GM19351 (cell line): ENCODE results near the gene TEDC1.

Experiments
- ATAC-seq: cut with Tn5 transposase; IDR thresholded peaks from one replicate; pipeline ENCODE4 v1.9.1; 2021; ENCODE audit warnings: mild to moderate bottlenecking, moderate library complexity; ENCODE audit not compliant: unreplicated experiment

The TEDC1 gene

GRCh38 chr14:105484069-105484996 lies 6.7 kb upstream of the TEDC1 start:
- ATAC-seq = no peak

- ATAC-seq = no peak
Observed at GRCh38 chr14:105484997-105485393, 6.1 kb upstream of the TEDC1 start.

- no peak for ATAC-seq
Observed at GRCh38 chr14:105485739-105486162, 5.3 kb upstream of the TEDC1 start.

GRCh38 chr14:105486163-105486973 lies 4.7 kb upstream of the TEDC1 start, which contains the start of gene CRIP1:
TSS of gene CRIP1 (plus strand) at chr14:105486886. CDS start at chr14:105487260, 374 bp downstream.
- no peak for ATAC-seq

- ATAC-seq = no peak
Observed at GRCh38 chr14:105486974-105487448, 4.0 kb upstream of the TEDC1 start.

- ATAC-seq = no peak
Observed at GRCh38 chr14:105487449-105487985, 3.5 kb upstream of the TEDC1 start.

- no peak for ATAC-seq
Observed at GRCh38 chr14:105487986-105488777, 2.9 kb upstream of the TEDC1 start.

- ATAC-seq = no peak
Observed at GRCh38 chr14:105488781-105489541, 2.1 kb upstream of the TEDC1 start.

GRCh38 chr14:105489542-105490266 lies 1.3 kb upstream of the TEDC1 start:
- ATAC-seq = peak; percentile 14

GRCh38 chr14:105490267-105490571 lies 827 bp upstream of the TEDC1 start:
- peak; percentile 0 for ATAC-seq

GRCh38 chr14:105491366-105491973 lies 424 bp downstream of the TEDC1 start:
- ATAC-seq = no peak

- no peak for ATAC-seq
Observed at GRCh38 chr14:105492031-105492970, 1.3 kb downstream of the TEDC1 start.

- no peak for ATAC-seq
Observed at GRCh38 chr14:105492971-105493871, 2.2 kb downstream of the TEDC1 start.

GRCh38 chr14:105493921-105494605 lies 3.0 kb downstream of the TEDC1 start:
- no peak for ATAC-seq

- no peak for ATAC-seq
Observed at GRCh38 chr14:105494606-105494929, 3.5 kb downstream of the TEDC1 start.
